Mesothelial cell of epicardium (in vitro differentiated cells): ENCODE results near the gene CPA4. TPM values are rescaled to one million over a fixed set of nuclear protein-coding genes. Genes with fewer than 3 reads are reported as not detected.

Source experiments
- DNase-seq, 2 experiments: peaks; one replicate each; pipeline ENCODE4 v3.0.0; 2021; ENCODE audit warnings: low spot score in 2 of 2; ENCODE audit not compliant: unreplicated experiment in 2 of 2
- H3K27ac Mint-ChIP-seq: 2 replicates; pipeline ENCODE4 v1.8.0; 2021; ENCODE audit warnings: mixed read lengths
- H3K27me3 Mint-ChIP-seq: 2 replicates; pipeline ENCODE4 v1.8.0; 2021; ENCODE audit warnings: low read depth, mixed read lengths
- H3K36me3 Mint-ChIP-seq: 2 replicates; pipeline ENCODE4 v1.8.0; 2021; ENCODE audit warnings: mixed read lengths
- H3K4me1 Mint-ChIP-seq: 2 replicates; pipeline ENCODE4 v1.8.0; 2021; ENCODE audit warnings: mixed read lengths
- H3K4me3 Mint-ChIP-seq: 2 replicates; pipeline ENCODE4 v1.8.0; 2021; ENCODE audit warnings: mild to moderate bottlenecking, moderate library complexity, mixed read lengths
- H3K9me3 Mint-ChIP-seq: 2 replicates; pipeline ENCODE4 v1.8.0; 2021; ENCODE audit warnings: mixed read lengths
- CTCF ChIP-seq: fragments of 200-600 bp; sonication (generic); IDR thresholded peaks from one replicate; pipeline ENCODE4 v1.5.0; 2021; ENCODE audit warnings: antibody characterized with exemption; ENCODE audit not compliant: unreplicated experiment
- total RNA-seq: library from RNA; stranded (reverse); gene quantifications from 3 replicates; pipeline ENCODE4 v1.2.1, GENCODE V29; 2021

CPA4 gene
- total RNA-seq, 1 donor from 2014 or later, result 4.1 TPM

- Mint-ChIP-seq H3K36me3 (peaks cover 12% of the 10 kb centered on the region), H3K27ac (no peak overlapping the region), H3K4me3 (no peak overlapping the region), H3K9me3 (peaks cover 19% of the 10 kb centered on the region), H3K27me3 (no peaks in the 10 kb centered on the region), H3K4me1 (peaks cover 38% of the 10 kb centered on the region)
- no peak for TF ChIP-seq CTCF
- no peak for DNase-seq
Measured at GRCh38 chr7:130362251-130362816, 69.4 kb downstream of the CPA4 start.

- H3K4me1 Mint-ChIP-seq, result peaks cover 36% of the 10 kb centered on the region
- H3K36me3 Mint-ChIP-seq, result peaks cover 12% of the 10 kb centered on the region
- DNase-seq, result no peak
- peak overlapping the region; percentile 8 for H3K27ac Mint-ChIP-seq
- no peaks in the 10 kb centered on the region for H3K27me3 Mint-ChIP-seq
- no peak for TF ChIP-seq CTCF
- peaks cover 19% of the 10 kb centered on the region for H3K9me3 Mint-ChIP-seq
- no peak overlapping the region for H3K4me3 Mint-ChIP-seq
Measured at GRCh38 chr7:130363026-130363847, 70.3 kb downstream of the CPA4 start.

GRCh38 chr7:130364451-130364850 is 71.5 kb downstream of the CPA4 start:
- no peaks in the 10 kb centered on the region for H3K27me3 Mint-ChIP-seq
- peaks cover 10% of the 10 kb centered on the region for H3K36me3 Mint-ChIP-seq
- TF ChIP-seq CTCF, result no peak
- no peak for DNase-seq
- peak overlapping the region; percentile 97 for H3K27ac Mint-ChIP-seq
- H3K4me3 Mint-ChIP-seq, result no peak overlapping the region
- H3K9me3 Mint-ChIP-seq, result peaks cover 16% of the 10 kb centered on the region
- peaks cover 48% of the 10 kb centered on the region for H3K4me1 Mint-ChIP-seq

GRCh38 chr7:130365088-130365487 is 72.1 kb downstream of the CPA4 start:
- Mint-ChIP-seq H3K27ac (peak overlapping the region; percentile 97), H3K27me3 (no peaks in the 10 kb centered on the region), H3K4me3 (no peak overlapping the region), H3K4me1 (peaks cover 54% of the 10 kb centered on the region), H3K9me3 (peaks cover 10% of the 10 kb centered on the region), H3K36me3 (peaks cover 5% of the 10 kb centered on the region)
- DNase-seq, result no peak
- no peak for TF ChIP-seq CTCF

GRCh38 chr7:130365511-130366441 is 72.8 kb downstream of the CPA4 start:
- Mint-ChIP-seq H3K4me1 (peaks cover 59% of the 10 kb centered on the region), H3K27ac (peak overlapping the region; percentile 97), H3K4me3 (no peak overlapping the region), H3K36me3 (no peaks in the 10 kb centered on the region), H3K27me3 (no peaks in the 10 kb centered on the region), H3K9me3 (peaks cover 3% of the 10 kb centered on the region)
- peak in 1 of 2 experiments; percentile 70 for DNase-seq
- no peak for TF ChIP-seq CTCF
